KMS-11 (cell line): ENCODE data around the gene PRDM2.

Experiments used
- H2AFZ ChIP-seq: fragments of 200-600 bp; sonication (generic); 2 replicates; pipeline ENCODE4 v1.6.1; 2016; ENCODE audit warnings: antibody characterized with exemption, mixed run types, low read depth
- H3K27ac ChIP-seq: fragments of 200-600 bp; sonication (generic); 2 replicates; pipeline ENCODE4 v1.6.1; 2016; ENCODE audit warnings: mild to moderate bottlenecking, mixed run types
- H3K27me3 ChIP-seq: fragments of 200-600 bp; sonication (generic); 2 replicates; pipeline ENCODE4 v1.6.1; 2017; ENCODE audit warnings: mild to moderate bottlenecking, low read depth, mixed run types, moderate library complexity; ENCODE audit not compliant: insufficient read depth
- H3K36me3 ChIP-seq: fragments of 200-600 bp; sonication (generic); 2 replicates; pipeline ENCODE4 v1.6.1; 2017; ENCODE audit warnings: mild to moderate bottlenecking, mixed run types; ENCODE audit not compliant: insufficient read depth
- H3K4me1 ChIP-seq: fragments of 200-600 bp; sonication (generic); 2 replicates; pipeline ENCODE4 v1.6.1; 2016; ENCODE audit warnings: mild to moderate bottlenecking, low read depth, mixed run types; ENCODE audit not compliant: poor library complexity, severe bottlenecking
- H3K4me2 ChIP-seq: fragments of 200-600 bp; sonication (generic); 2 replicates; pipeline ENCODE4 v1.7.0; 2016; ENCODE audit warnings: mild to moderate bottlenecking, mixed run types
- H3K4me3 ChIP-seq: fragments of 200-600 bp; sonication (generic); IDR thresholded peaks from 2 replicates; pipeline ENCODE4 v1.6.1; 2017; ENCODE audit warnings: low read depth, low read length, mixed read lengths; ENCODE audit not compliant: insufficient read depth
- H3K79me2 ChIP-seq: fragments of 200-600 bp; sonication (generic); 2 replicates; pipeline ENCODE4 v1.6.1; 2016; ENCODE audit warnings: low read depth, mixed run types; ENCODE audit not compliant: insufficient read depth
- H3K9ac ChIP-seq: fragments of 200-600 bp; sonication (generic); 2 replicates; pipeline ENCODE4 v1.6.1; 2016; ENCODE audit warnings: mild to moderate bottlenecking, mixed run types
- H4K20me1 ChIP-seq: fragments of 200-600 bp; sonication (generic); 2 replicates; pipeline ENCODE4 v1.6.1; 2016; ENCODE audit warnings: mild to moderate bottlenecking, mixed run types; ENCODE audit not compliant: insufficient read depth
- TF ChIP-seq, protein P1 (sequence below): fragments of 200-600 bp; sonication (generic); conservative IDR thresholded peaks from 2 replicates; pipeline ENCODE4 v1.6.1; 2017; ENCODE audit warnings: low read depth, mild to moderate bottlenecking, antibody characterized with exemption, low read length, moderate library complexity, mixed read lengths

PRDM2 gene

DNA sequence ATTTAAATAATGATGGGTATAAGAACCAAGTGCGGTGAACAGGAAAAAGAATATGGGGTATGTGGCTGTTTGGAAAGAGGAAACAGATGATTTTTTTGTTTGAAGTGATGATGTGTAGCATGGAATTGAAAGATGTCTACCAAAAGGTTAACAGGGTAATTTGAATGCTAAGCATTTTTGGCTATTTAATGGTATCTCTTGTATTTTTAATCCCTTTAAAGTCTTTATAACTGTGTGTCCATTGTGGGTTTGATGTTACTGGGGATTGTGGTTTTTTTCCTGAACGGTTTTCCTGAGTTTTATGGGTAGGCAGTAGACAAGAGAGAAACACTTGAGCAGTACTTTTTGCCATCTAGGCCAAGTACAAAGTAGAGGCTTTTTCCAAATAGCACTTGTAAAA, 63.2 kb downstream of the PRDM2 start:
- Histone ChIP-seq H3K79me2 (peaks cover 99% of the 10 kb centered on the region), H3K27ac (no peak overlapping the region), H3K4me1 (peaks cover 33% of the 10 kb centered on the region), H3K4me2 (no peak overlapping the region; the same call in 1 of the 2 replicates), H2AFZ (no peak overlapping the region), H4K20me1 (peaks cover 19% of the 10 kb centered on the region; the same call in 1 of the 2 replicates), H3K27me3 (no peaks in the 10 kb centered on the region), H3K4me3 (no peak overlapping the region), H3K36me3 (no peaks in the 10 kb centered on the region), H3K9ac (no peak overlapping the region)
- TF ChIP-seq, protein P1, sequence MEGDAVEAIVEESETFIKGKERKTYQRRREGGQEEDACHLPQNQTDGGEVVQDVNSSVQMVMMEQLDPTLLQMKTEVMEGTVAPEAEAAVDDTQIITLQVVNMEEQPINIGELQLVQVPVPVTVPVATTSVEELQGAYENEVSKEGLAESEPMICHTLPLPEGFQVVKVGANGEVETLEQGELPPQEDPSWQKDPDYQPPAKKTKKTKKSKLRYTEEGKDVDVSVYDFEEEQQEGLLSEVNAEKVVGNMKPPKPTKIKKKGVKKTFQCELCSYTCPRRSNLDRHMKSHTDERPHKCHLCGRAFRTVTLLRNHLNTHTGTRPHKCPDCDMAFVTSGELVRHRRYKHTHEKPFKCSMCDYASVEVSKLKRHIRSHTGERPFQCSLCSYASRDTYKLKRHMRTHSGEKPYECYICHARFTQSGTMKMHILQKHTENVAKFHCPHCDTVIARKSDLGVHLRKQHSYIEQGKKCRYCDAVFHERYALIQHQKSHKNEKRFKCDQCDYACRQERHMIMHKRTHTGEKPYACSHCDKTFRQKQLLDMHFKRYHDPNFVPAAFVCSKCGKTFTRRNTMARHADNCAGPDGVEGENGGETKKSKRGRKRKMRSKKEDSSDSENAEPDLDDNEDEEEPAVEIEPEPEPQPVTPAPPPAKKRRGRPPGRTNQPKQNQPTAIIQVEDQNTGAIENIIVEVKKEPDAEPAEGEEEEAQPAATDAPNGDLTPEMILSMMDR, result no peak

DNA sequence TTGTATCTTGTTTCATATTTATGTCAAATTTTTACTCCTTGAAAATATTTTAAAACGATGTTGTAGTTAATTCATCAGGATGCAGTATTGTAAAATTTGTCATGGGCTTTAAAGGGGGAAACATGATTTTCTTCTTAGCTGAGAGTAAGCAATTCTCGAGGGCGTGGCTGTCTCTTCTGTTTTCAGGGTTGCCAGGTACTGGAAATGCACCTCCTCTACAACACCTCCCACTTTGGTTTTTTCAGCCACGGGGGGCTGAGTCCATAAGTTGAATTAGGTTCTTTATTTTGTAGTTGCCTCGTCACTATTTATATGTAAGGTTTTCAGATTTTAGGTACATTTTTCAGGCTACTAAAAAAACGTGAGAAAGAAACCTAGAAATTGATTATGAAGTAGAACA, 64.0 kb downstream of the PRDM2 start:
- Histone ChIP-seq H3K27me3 (no peaks in the 10 kb centered on the region), H3K36me3 (peaks cover 1% of the 10 kb centered on the region; the same call in 1 of the 2 replicates), H2AFZ (no peak overlapping the region), H4K20me1 (peaks cover 17% of the 10 kb centered on the region; the same call in 1 of the 2 replicates), H3K4me1 (peaks cover 26% of the 10 kb centered on the region), H3K27ac (no peak overlapping the region), H3K9ac (no peak overlapping the region), H3K4me3 (no peak overlapping the region), H3K79me2 (peaks cover 99% of the 10 kb centered on the region), H3K4me2 (no peak overlapping the region)
- TF ChIP-seq, protein P1, result no peak

DNA sequence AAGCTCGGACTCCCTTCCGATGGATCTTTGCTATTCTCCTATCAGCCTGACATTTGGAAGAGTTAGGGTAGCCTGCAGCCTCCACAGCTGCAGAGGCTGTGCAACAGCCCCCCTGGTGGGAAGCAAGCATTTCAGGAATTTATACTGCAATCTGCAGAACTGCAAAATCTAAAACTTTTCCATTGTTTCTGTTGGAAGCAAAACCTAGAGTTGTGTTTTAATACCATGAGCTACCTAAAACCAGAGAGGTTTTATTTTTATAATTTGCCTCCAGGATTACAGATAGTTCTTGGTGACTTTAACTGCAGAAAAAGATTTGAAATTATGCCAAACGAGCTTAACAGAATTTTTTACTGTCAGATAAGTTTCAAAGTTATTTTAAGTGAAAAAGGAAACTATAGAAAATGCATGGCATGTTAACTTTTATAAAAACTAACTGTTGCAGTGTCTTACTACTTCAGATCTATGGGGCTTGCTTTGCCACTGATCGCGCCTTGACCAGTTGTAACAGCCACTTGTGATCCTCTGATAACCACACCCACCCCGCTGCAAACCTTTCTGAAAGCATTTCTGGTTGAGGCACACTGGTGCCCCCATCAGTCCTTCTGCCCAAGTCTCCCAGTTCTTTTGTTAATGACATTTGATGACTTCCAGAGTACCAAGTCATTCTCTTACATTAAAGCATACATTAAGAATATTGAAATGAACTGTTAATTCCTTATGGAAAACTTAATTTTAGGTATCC, 64.8 kb downstream of the PRDM2 start:
- Histone ChIP-seq H3K4me2 (no peak overlapping the region), H4K20me1 (peaks cover 17% of the 10 kb centered on the region; the same call in 1 of the 2 replicates), H2AFZ (no peak overlapping the region), H3K4me1 (peaks cover 18% of the 10 kb centered on the region), H3K79me2 (peaks cover 99% of the 10 kb centered on the region), H3K4me3 (no peak overlapping the region), H3K9ac (no peak overlapping the region), H3K27ac (no peak overlapping the region), H3K27me3 (no peaks in the 10 kb centered on the region), H3K36me3 (peaks cover 3% of the 10 kb centered on the region; the same call in 1 of the 2 replicates)
- TF ChIP-seq, protein P1, result no peak

DNA sequence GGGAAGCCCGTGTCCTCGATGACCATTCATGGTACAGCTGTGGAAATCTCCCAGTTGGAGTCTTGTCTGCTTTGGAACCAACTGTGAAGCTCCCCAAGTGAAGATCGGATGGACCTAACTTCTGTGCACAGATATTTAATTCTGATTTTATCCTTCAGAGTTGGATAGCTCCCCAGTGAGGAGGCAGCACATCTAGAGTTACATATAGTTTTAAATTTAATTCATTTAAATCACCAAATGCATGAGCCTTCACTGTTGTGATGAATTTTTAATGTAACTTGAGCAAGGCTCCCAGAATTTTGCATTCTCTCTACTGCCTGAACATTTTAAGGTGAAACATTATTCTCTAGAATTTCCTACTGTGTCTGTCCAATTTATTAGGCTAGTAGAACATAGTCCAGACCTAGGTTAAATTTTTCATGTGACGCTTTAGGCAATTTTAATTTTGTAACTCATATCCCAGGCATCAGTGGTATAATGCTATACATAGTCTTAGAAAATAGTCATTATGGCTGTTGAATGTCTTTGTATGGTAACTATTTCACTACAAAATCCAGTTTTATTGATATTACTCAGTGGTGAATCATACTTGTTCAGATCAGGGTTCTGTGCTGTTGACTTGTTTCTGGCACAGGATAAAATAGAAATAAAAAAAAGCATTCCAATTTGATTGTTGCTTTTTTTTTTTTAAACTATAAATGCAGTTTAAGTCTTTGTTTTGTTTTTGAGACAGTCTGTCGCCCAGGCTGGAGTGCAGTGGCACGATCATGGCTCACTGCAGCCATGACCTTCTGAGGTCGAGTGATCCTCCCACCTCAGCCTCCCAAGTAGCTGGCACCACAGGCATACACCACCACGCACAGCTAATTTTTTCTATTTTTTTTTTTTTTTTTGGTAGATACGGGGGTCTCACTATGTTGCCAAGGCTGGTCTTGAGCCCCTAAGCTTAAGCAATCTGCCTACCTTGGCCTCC, 66.9 kb downstream of the PRDM2 start:
- peaks cover 3% of the 10 kb centered on the region; the same call in 1 of the 2 replicates for H3K36me3 ChIP-seq
- H4K20me1 ChIP-seq, result peaks cover 11% of the 10 kb centered on the region; the same call in 1 of the 2 replicates
- H3K4me2 ChIP-seq, result no peak overlapping the region
- H3K27me3 ChIP-seq, result no peaks in the 10 kb centered on the region
- no peak overlapping the region for H3K9ac ChIP-seq
- H3K4me1 ChIP-seq, result peaks cover 7% of the 10 kb centered on the region
- H3K4me3 ChIP-seq, result no peak overlapping the region
- no peak overlapping the region for H2AFZ ChIP-seq
- TF ChIP-seq, protein P1, result no peak
- H3K79me2 ChIP-seq, result peaks cover 99% of the 10 kb centered on the region
- H3K27ac ChIP-seq, result no peak overlapping the region
